H1 (cell line): ENCODE measurements around the gene SNRNP200. TPM values are rescaled to one million over a fixed set of nuclear protein-coding genes. Genes with fewer than 3 reads are reported as not detected.

Source experiments
- CTCF ChIA-PET: fragments of 300-600 bp; sonication (Branson Sonifier 250); formaldehyde crosslinking; loops from one replicate; lab custom pipeline; 2021; ENCODE audit not compliant: partially characterized antibody; lab: Charles Lee
- POLR2A ChIA-PET: fragments of 300-600 bp; sonication (Branson Sonifier 250); formaldehyde crosslinking; loops from one replicate; lab custom pipeline; 2021; ENCODE audit warnings: inconsistent platforms; ENCODE audit not compliant: partially characterized antibody; lab: Charles Lee
- DNase-seq, 2 experiments: peaks; one replicate each; pipeline versions ENCODE4 v3.0.0 to v3.0.0-alpha.2; 2010 to 2022; ENCODE audit warnings: low spot score in 2 of 2, low read depth in 1 of 2, mixed read lengths in 1 of 2
- FAIRE-seq: peaks from 2 replicates; lab custom pipeline; 2011; peaks lifted over from hg19 to GRCh38; lab: Jason Lieb, UNC
- H2AFZ ChIP-seq: 2 replicates; pipeline ENCODE4 v1.8.1; 2012; ENCODE audit warnings: low read length, inconsistent platforms
- H2AK5ac ChIP-seq: 2 replicates; pipeline ENCODE4 v1.6.1; 2013; ENCODE audit warnings: low read depth, low read length
- H2BK120ac ChIP-seq: replicated peaks from 2 replicates; pipeline ENCODE3; 2013; ENCODE audit warnings: low read depth, low read length, inconsistent platforms
- H2BK12ac ChIP-seq: 2 replicates; pipeline ENCODE4 v1.6.1; 2013; ENCODE audit warnings: low read depth, low read length
- H2BK15ac ChIP-seq: 2 replicates; pipeline ENCODE4 v1.6.1; 2013; ENCODE audit warnings: low read length
- H2BK20ac ChIP-seq: 2 replicates; pipeline ENCODE4 v1.6.1; 2013; ENCODE audit warnings: low read length
- H2BK5ac ChIP-seq: 2 replicates; pipeline ENCODE4 v1.6.1; 2013; ENCODE audit warnings: low read depth, low read length
- H3K14ac ChIP-seq: 2 replicates; pipeline ENCODE4 v1.6.1; 2013; ENCODE audit warnings: inconsistent platforms; ENCODE audit not compliant: insufficient read length
- H3K18ac ChIP-seq: 2 replicates; pipeline ENCODE4 v1.6.1; 2013; ENCODE audit warnings: low read length; ENCODE audit errors: extremely low read depth
- H3K23ac ChIP-seq: 2 replicates; pipeline ENCODE4 v1.6.1; 2013; ENCODE audit warnings: inconsistent platforms; ENCODE audit not compliant: insufficient read length
- H3K23me2 ChIP-seq: 2 replicates; pipeline ENCODE4 v1.6.1; 2013; ENCODE audit warnings: low read depth, low read length
- H3K27ac ChIP-seq: 2 replicates; pipeline ENCODE4 v1.6.1; 2011; ENCODE audit warnings: low read depth, low read length, inconsistent platforms
- H3K27me3 ChIP-seq, 4 experiments: replicated peaks in 1 of 4; 1 replicate in 1 of 4; 2 replicates in 3 of 4; pipeline versions ENCODE4 v1.6.1 to v1.8.1; 2011 to 2013; ENCODE audit warnings: low read length in 3 of 4, mild to moderate bottlenecking in 3 of 4, inconsistent platforms in 2 of 4, mixed read lengths in 2 of 4, moderate library complexity in 1 of 4; ENCODE audit not compliant: control insufficient read depth in 3 of 4, insufficient read depth in 3 of 4; ENCODE audit errors: extremely low read depth in 1 of 4
- H3K36me3 ChIP-seq, 4 experiments: 2 replicates each; pipeline versions ENCODE4 v1.6.1 to v1.8.1; 2011 to 2013; ENCODE audit warnings: mild to moderate bottlenecking in 4 of 4, low read length in 3 of 4, moderate library complexity in 2 of 4, control low read depth in 1 of 4, inconsistent platforms in 1 of 4; ENCODE audit not compliant: insufficient read depth in 4 of 4, control insufficient read depth in 2 of 4
- H3K4ac ChIP-seq: replicated peaks from 2 replicates; pipeline ENCODE3; 2013; ENCODE audit warnings: low read length, low read depth, mixed read lengths, inconsistent platforms; ENCODE audit not compliant: insufficient read length
- H3K4me1 ChIP-seq, 4 experiments: replicated peaks in 1 of 4; 1 replicate in 1 of 4; 2 replicates in 3 of 4; pipeline versions ENCODE4 v1.6.1 to v1.8.1; 2011 to 2013; ENCODE audit warnings: low read length in 3 of 4, inconsistent platforms in 2 of 4, mixed read lengths in 1 of 4; ENCODE audit not compliant: insufficient read depth in 4 of 4, control insufficient read depth in 3 of 4
- H3K4me2 ChIP-seq, 2 experiments: 2 replicates each; pipeline versions ENCODE4 v1.6.1 to v1.8.1; 2011 to 2013; ENCODE audit warnings: low read depth in 2 of 2, low read length in 2 of 2, control low read depth in 1 of 2, inconsistent platforms in 1 of 2, mild to moderate bottlenecking in 1 of 2; ENCODE audit not compliant: insufficient read depth in 1 of 2
- H3K4me3 ChIP-seq, 4 experiments: fragments of 200-600, 300-600 bp in 1 of 4; sonication (generic), shearing (Covaris generic), sonication (Bioruptor Twin) in 1 of 4; 2 replicates each; pipeline versions ENCODE4 v1.5.1 to v1.8.1; 2011 to 2016; ENCODE audit warnings: low read length in 4 of 4, low read depth in 3 of 4, control low read depth in 2 of 4, inconsistent platforms in 2 of 4, mild to moderate bottlenecking in 2 of 4, mixed read lengths in 1 of 4, moderate library complexity in 1 of 4; ENCODE audit not compliant: insufficient read depth in 2 of 4; ENCODE audit errors: extremely low read depth in 1 of 4
- H3K56ac ChIP-seq: replicated peaks from 2 replicates; pipeline ENCODE3; 2013; ENCODE audit warnings: low read depth, mild to moderate bottlenecking, mixed read lengths, low read length, inconsistent platforms; ENCODE audit not compliant: insufficient read length
- H3K79me1 ChIP-seq: 2 replicates; pipeline ENCODE4 v1.6.1; 2013; ENCODE audit warnings: low read depth, low read length, control low read depth
- H3K79me2 ChIP-seq, 2 experiments: 2 replicates each; pipeline versions ENCODE4 v1.6.1 to v1.8.1; 2012 to 2013; ENCODE audit warnings: low read length in 2 of 2, mild to moderate bottlenecking in 2 of 2, inconsistent platforms in 1 of 2; ENCODE audit not compliant: insufficient read depth in 2 of 2, control insufficient read depth in 1 of 2
- H3K9ac ChIP-seq, 4 experiments: replicated peaks in 1 of 4; 1 replicate in 1 of 4; 2 replicates in 3 of 4; pipeline versions ENCODE4 v1.6.1 to v1.8.1; 2011 to 2013; ENCODE audit warnings: low read depth in 3 of 4, low read length in 3 of 4, control low read depth in 2 of 4, mild to moderate bottlenecking in 2 of 4, moderate library complexity in 2 of 4, inconsistent platforms in 1 of 4; ENCODE audit errors: extremely low read depth in 1 of 4
- H3K9me3 ChIP-seq, 2 experiments: 2 replicates each; pipeline versions ENCODE4 v1.6.1 to v1.8.1; 2012 to 2013; ENCODE audit warnings: mild to moderate bottlenecking in 2 of 2, moderate library complexity in 2 of 2, control low read depth in 1 of 2, inconsistent platforms in 1 of 2, low read depth in 1 of 2, low read length in 1 of 2, mixed read lengths in 1 of 2; ENCODE audit not compliant: insufficient read depth in 2 of 2
- H4K20me1 ChIP-seq, 2 experiments: replicated peaks in 1 of 2; 2 replicates each; pipeline versions ENCODE3 to v1.8.1; 2011 to 2013; ENCODE audit warnings: inconsistent platforms in 2 of 2, low read length in 2 of 2, mild to moderate bottlenecking in 1 of 2; ENCODE audit not compliant: insufficient read depth in 2 of 2, control insufficient read depth in 1 of 2
- H4K5ac ChIP-seq: 2 replicates; pipeline ENCODE4 v1.6.1; 2013; ENCODE audit warnings: low read length, low read depth, mixed read lengths, inconsistent platforms; ENCODE audit not compliant: insufficient read length
- H4K8ac ChIP-seq: 2 replicates; pipeline ENCODE4 v1.8.0; 2013; ENCODE audit warnings: mild to moderate bottlenecking, moderate library complexity, low read length, inconsistent platforms; ENCODE audit not compliant: insufficient read depth; ENCODE audit errors: extremely low read depth
- H4K91ac ChIP-seq: replicated peaks from 2 replicates; pipeline ENCODE3; 2013; ENCODE audit warnings: low read length, mixed read lengths, inconsistent platforms; ENCODE audit not compliant: insufficient read length
- CTBP2 ChIP-seq: IDR thresholded peaks from 2 replicates; pipeline ENCODE4 v1.7.0; 2011; ENCODE audit warnings: borderline replicate concordance, mild to moderate bottlenecking, moderate library complexity, mixed read lengths, low read length; ENCODE audit not compliant: insufficient read depth, insufficient read length
- FOSL1 ChIP-seq: IDR thresholded peaks from 2 replicates; pipeline ENCODE4 v1.6.1; 2011; ENCODE audit warnings: mild to moderate bottlenecking, low read depth, low read length, moderate library complexity; ENCODE audit not compliant: insufficient read depth
- KDM5A ChIP-seq: fragments of 200-600 bp; IDR thresholded peaks from 2 replicates; pipeline ENCODE4 v1.7.1; 2012; ENCODE audit warnings: mild to moderate bottlenecking, low read length, inconsistent platforms, mixed read lengths
- MAFK ChIP-seq: IDR thresholded peaks from 2 replicates; pipeline ENCODE4 v1.6.1; 2012; ENCODE audit warnings: low read depth, mild to moderate bottlenecking, improper control_type of control experiment, low read length
- PHF8 ChIP-seq: fragments of 200-600 bp; sonication (generic); conservative IDR thresholded peaks from 2 replicates; pipeline ENCODE4 v1.7.1; 2012; ENCODE audit warnings: low read depth, mild to moderate bottlenecking, inconsistent platforms, low read length, moderate library complexity
- POLR2AphosphoS5 ChIP-seq: IDR thresholded peaks from 2 replicates; pipeline ENCODE4 v1.6.1; 2011; ENCODE audit warnings: low read depth, low read length
- SIRT6 ChIP-seq: IDR thresholded peaks from one replicate; pipeline ENCODE4 v1.7.1; 2012; ENCODE audit warnings: low read length, inconsistent platforms
- SP1 ChIP-seq: IDR thresholded peaks from 2 replicates; pipeline ENCODE4 v1.6.1; 2011; ENCODE audit warnings: low read depth, low read length
- SP2 ChIP-seq: IDR thresholded peaks from 2 replicates; pipeline ENCODE4 v1.6.1; 2012; ENCODE audit warnings: mild to moderate bottlenecking, low read length, inconsistent platforms
- TAF1 ChIP-seq: IDR thresholded peaks from 2 replicates; pipeline ENCODE4 v1.6.1; 2011; ENCODE audit warnings: mild to moderate bottlenecking, low read depth, low read length
- TBP ChIP-seq: IDR thresholded peaks from 2 replicates; pipeline ENCODE4 v1.6.1; 2011; ENCODE audit warnings: low read depth, low read length, improper control_type of control experiment
- YY1 ChIP-seq: IDR thresholded peaks from 2 replicates; pipeline ENCODE4 v1.6.1; 2011; ENCODE audit warnings: low read depth, mild to moderate bottlenecking, low read length
- WGBS, 2 experiments: shearing (Covaris generic) in 1 of 2; methylation state at CpG; one replicate each; pipeline versions ENCODE4 v1.1.6 to v1.1.7; 2013 to 2015; ENCODE audit warnings: low lambda C conversion rate in 2 of 2, mixed read lengths in 2 of 2, inconsistent platforms in 1 of 2, low coverage in 1 of 2, missing lambda C conversion rate in 1 of 2; ENCODE audit not compliant: insufficient replicate concordance in 2 of 2, insufficient coverage in 1 of 2, insufficient read length in 1 of 2; ENCODE audit errors: extremely low coverage in 1 of 2, missing lambda C conversion rate in 1 of 2; 5-methylcytosine and 5-hydroxymethylcytosine counted together
- polyA plus RNA-seq, 7 experiments: library from polyadenylated mRNA; depleted of rRNA in 3 of 7; stranded (reverse) in 5 of 7; unstranded in 2 of 7; fragments of >200 nt in 5 of 7; fragments of 200-250 nt in 2 of 7; gene quantifications; 1 replicate in 5 of 7; 2 replicates in 1 of 7; 4 replicates in 1 of 7; pipeline versions ENCODE4 v1.2.1 to v1.2.3, GENCODE V29; 2011 to 2013; ENCODE audit warnings: missing spikeins in 2 of 7, mixed read lengths in 2 of 7
- total RNA-seq: library from RNA; stranded (reverse); fragmentation: NEBNext Ultra II Directional; extraction: Animal tissue kit (Norgen Biotek cat#: 25700); gene quantifications from 2 replicates; pipeline ENCODE4 v1.2.1, GENCODE V29; 2021
- TF ChIP-seq, protein P1 (sequence below), 3 experiments: IDR thresholded peaks; 1 replicate in 2 of 3; 2 replicates in 1 of 3; pipeline versions ENCODE4 v1.5.1 to v1.6.1; 2011; ENCODE audit warnings: low read length in 3 of 3, mild to moderate bottlenecking in 3 of 3, inconsistent platforms in 2 of 3, low read depth in 1 of 3, moderate library complexity in 1 of 3; ENCODE audit not compliant: insufficient read depth in 1 of 3; ENCODE audit errors: control extremely low read depth in 1 of 3

The SNRNP200 gene
- total and polyA plus RNA-seq, 2 of the 8 experiments (the other 6 are each of a cell fraction or from before 2014, with no cell fraction given): 190 to 289 TPM

GRCh38 chr2:96236882-96237281, 68.5 kb downstream of the SNRNP200 start:
- Histone ChIP-seq H3K27ac (no peak overlapping the region), H2AFZ (no peak overlapping the region), H3K23me2 (no peaks in the 10 kb centered on the region), H2BK5ac (no peak overlapping the region), H4K20me1 (peaks cover 0 to 1% of the 10 kb centered on the region in 2 experiments), H3K4me3 (no peak overlapping the region), H3K9me3 (no peaks in the 10 kb centered on the region), H3K23ac (no peak overlapping the region), H2BK20ac (no peak overlapping the region), H2AK5ac (no peak overlapping the region), H3K27me3 (no peaks in the 10 kb centered on the region), H3K9ac (no peak overlapping the region), H2BK12ac (no peak overlapping the region), H3K4ac (no peak overlapping the region), H3K18ac (no peak overlapping the region), H3K56ac (no peak overlapping the region), H3K4me1 (peaks cover 0 to 3% (median 0%) of the 10 kb centered on the region in 4 experiments; a peak in 1 of 7 replicates), H3K79me2 (no peaks in the 10 kb centered on the region), H2BK120ac (no peak overlapping the region), H4K8ac (no peak overlapping the region), H4K5ac (no peak overlapping the region), H4K91ac (no peak overlapping the region), H3K36me3 (no peaks in the 10 kb centered on the region), H2BK15ac (no peak overlapping the region), H3K14ac (no peak overlapping the region), H3K4me2 (no peak overlapping the region), H3K79me1 (no peaks in the 10 kb centered on the region)
- no peak for FAIRE-seq
- ChIA-PET CTCF (interaction anchor here (0.9 to 2.5 kb wide), 7 partner anchors 9 to 99 kb away, joined by 4 to 10 read pairs (median 4); partner anchors contain the start of gene ASTL), POLR2A (interaction anchor here (0.7 to 1.0 kb wide), 2 partner anchors 9 to 14 kb away, joined by 3 read pairs; no protein-coding TSS in a partner anchor)
- DNase-seq: no peak
- 89% methylated on average over 1 of the region's 1 CpG; no CpG with 5 or more reads in 1 of the 2 experiments for WGBS, 2 experiments
- no peak for TF ChIP-seq SP1
- TF ChIP-seq, protein P1, sequence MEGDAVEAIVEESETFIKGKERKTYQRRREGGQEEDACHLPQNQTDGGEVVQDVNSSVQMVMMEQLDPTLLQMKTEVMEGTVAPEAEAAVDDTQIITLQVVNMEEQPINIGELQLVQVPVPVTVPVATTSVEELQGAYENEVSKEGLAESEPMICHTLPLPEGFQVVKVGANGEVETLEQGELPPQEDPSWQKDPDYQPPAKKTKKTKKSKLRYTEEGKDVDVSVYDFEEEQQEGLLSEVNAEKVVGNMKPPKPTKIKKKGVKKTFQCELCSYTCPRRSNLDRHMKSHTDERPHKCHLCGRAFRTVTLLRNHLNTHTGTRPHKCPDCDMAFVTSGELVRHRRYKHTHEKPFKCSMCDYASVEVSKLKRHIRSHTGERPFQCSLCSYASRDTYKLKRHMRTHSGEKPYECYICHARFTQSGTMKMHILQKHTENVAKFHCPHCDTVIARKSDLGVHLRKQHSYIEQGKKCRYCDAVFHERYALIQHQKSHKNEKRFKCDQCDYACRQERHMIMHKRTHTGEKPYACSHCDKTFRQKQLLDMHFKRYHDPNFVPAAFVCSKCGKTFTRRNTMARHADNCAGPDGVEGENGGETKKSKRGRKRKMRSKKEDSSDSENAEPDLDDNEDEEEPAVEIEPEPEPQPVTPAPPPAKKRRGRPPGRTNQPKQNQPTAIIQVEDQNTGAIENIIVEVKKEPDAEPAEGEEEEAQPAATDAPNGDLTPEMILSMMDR (IDR thresholded peaks at IDR 0.05; ENCODE audit: control extremely low read depth in 1 of 3, insufficient read depth in 1 of 3, low read depth in 1 of 3, low read length in 3 of 3): no peak
- no peak for TF ChIP-seq TAF1
- TF ChIP-seq MAFK: no peak
- TF ChIP-seq SIRT6: no peak
- TF ChIP-seq KDM5A: no peak
- TF ChIP-seq TBP: no peak
- TF ChIP-seq POLR2AphosphoS5: no peak
- TF ChIP-seq YY1: no peak
- no peak for TF ChIP-seq SP2
- no peak for TF ChIP-seq PHF8
- no peak for TF ChIP-seq CTBP2
- TF ChIP-seq FOSL1: no peak
